A549 treated with CORT108297 at 1 μM for 4 hours (cell line): ENCODE measurements around the gene EIF4EBP2. TPM values are rescaled to one million over a fixed set of nuclear protein-coding genes. Genes with fewer than 3 reads are reported as not detected.

Experiments used
- total RNA-seq: library from RNA; stranded (reverse); fragments of 200-300 nt; extraction: Qiagen RNA extraction; gene quantifications from 5 replicates; pipeline ENCODE4 v1.2.3, GENCODE V29; 2022

EIF4EBP2 gene, protein sequence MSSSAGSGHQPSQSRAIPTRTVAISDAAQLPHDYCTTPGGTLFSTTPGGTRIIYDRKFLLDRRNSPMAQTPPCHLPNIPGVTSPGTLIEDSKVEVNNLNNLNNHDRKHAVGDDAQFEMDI
- 12.5 to 14.9 TPM (median 13.9 TPM) in 5 replicates for total RNA-seq

DNA sequence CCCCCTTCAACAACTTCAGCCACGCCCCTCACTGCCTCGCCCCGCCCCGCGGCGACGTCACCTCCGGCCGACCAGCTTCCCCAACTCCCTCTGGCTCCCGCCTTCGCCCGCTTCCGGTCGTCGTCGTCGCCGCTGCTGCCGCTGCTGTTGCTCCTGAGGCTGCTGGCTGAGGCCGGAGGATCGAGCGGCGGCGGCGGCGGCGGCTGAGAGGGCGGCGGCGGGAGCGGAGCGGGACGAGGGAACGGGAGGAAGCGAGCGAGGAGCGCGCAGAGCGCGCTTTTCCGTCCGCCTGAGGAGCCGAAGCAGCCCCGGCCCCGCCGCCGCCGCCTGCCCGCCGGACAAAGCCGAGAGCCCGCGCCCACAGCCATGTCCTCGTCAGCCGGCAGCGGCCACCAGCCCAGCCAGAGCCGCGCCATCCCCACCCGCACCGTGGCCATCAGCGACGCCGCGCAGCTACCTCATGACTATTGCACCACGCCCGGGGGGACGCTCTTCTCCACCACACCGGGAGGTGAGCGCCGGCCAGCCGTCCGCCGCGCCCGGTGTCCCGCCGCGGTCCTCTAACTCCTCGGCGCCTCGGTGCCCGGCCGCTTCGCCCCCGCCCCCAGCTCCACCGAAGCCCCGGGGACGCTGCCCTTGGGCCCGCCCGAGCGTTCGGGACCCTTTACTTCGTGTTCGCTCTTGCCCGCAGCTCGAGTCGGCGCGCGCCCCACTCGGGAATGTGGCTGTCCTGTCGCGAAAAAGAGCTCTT lies at the start of gene EIF4EBP2:
EIF4EBP2 (plus strand) TSS at position 110 of the 751 bp plus-strand sequence; CDS start at position 367, 257 bp downstream.

DNA sequence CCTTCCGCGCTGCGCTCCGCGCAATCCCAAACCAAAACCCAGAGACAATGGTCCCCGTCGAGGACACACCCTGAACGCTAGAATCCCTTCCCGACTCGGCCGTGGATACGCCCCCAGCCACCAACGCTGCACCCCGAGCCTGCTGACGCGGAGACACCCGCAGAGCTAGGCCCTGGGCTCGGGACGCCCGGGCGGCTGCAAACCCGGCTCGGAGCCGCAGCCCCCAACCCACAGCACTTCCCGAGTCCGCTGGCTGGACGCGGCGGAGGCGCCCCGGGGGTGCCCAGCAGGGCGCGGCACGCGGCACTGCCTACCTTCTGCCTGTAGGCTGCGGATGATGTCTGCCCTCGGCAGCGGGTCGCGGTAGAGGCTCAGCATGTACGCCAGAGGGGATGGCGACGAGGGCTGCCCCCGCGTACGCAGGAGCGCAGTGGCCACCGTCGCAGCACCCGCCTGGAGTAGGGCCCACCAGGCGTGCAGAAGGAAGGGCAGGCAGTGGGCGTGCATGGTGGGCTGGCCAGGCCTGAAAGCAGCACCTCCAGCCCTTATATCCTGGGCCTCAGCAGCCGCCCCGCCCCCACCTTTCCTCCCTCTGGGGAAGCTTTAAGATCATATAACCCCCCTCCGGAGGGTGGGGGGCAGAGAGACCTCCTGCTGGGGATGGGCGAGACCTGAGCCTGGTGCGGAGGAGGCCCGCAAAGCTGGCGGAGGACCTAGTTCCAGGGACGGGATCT lies 37.4 kb downstream of the EIF4EBP2 start, which contains the start of gene NODAL:
NODAL (minus strand) TSS at position 521 of the 734 bp plus-strand sequence; CDS start at position 507, 14 bp downstream.

Other genes starting within 250 kb of the EIF4EBP2 start
- gene SAR1A, start 233.6 kb upstream of the EIF4EBP2 start, total RNA-seq = 74.6 to 80.6 TPM (median 78.1 TPM) in 5 replicates
- 187 to 238 TPM (median 197 TPM) in 5 replicates for gene PPA1, start 170.7 kb upstream of the EIF4EBP2 start, total RNA-seq
- gene NPFFR1, start 120.1 kb upstream of the EIF4EBP2 start, total RNA-seq = not detected in 5 replicates
- 17.7 to 21.7 TPM (median 19.9 TPM) in 5 replicates for gene LRRC20, start 21.5 kb upstream of the EIF4EBP2 start, total RNA-seq
- not detected in 5 replicates for gene NODAL, start 37.5 kb downstream of the EIF4EBP2 start, total RNA-seq
- 5.8 to 8.4 TPM (median 8.0 TPM) in 5 replicates for gene PALD1, start 74.6 kb downstream of the EIF4EBP2 start, total RNA-seq
- not detected in 5 replicates for gene PRF1, start 198.6 kb downstream of the EIF4EBP2 start, total RNA-seq